ENCODE measurements around the gene ARHGEF12. TPM values are rescaled to one million over a fixed set of nuclear protein-coding genes. Genes with fewer than 3 reads are reported as not detected.
A peak's percentile ranks its signal among the peaks of the same experiment; 100 is the strongest.

Gene ARHGEF12
- total RNA-seq, 2 donors from 2014 or later: 46.5 to 71.1 TPM

GRCh38 chr11:120337355-120338106 lies 1.3 kb downstream of the ARHGEF12 start:
- Histone ChIP-seq H3K36me3 (replicated peaks in 1 of 2; ENCODE audit: insufficient read depth in 1 of 2, low read depth in 2 of 2) (no peaks in the 10 kb centered on the region), H3K27me3 (no peaks in the 10 kb centered on the region), H3K9me3 (no peaks in the 10 kb centered on the region), H3K4me1 (peaks cover 50% of the 10 kb centered on the region), H3K4me3 (peak overlapping the region; percentile 73 to 89), H3K27ac (peak overlapping the region; percentile 89 to 96 (median 95))
- peak in 1 of 3 donors; percentile 27 for TF ChIP-seq POLR2A (IDR thresholded peaks at IDR 0.05)
- TF ChIP-seq, protein P1, sequence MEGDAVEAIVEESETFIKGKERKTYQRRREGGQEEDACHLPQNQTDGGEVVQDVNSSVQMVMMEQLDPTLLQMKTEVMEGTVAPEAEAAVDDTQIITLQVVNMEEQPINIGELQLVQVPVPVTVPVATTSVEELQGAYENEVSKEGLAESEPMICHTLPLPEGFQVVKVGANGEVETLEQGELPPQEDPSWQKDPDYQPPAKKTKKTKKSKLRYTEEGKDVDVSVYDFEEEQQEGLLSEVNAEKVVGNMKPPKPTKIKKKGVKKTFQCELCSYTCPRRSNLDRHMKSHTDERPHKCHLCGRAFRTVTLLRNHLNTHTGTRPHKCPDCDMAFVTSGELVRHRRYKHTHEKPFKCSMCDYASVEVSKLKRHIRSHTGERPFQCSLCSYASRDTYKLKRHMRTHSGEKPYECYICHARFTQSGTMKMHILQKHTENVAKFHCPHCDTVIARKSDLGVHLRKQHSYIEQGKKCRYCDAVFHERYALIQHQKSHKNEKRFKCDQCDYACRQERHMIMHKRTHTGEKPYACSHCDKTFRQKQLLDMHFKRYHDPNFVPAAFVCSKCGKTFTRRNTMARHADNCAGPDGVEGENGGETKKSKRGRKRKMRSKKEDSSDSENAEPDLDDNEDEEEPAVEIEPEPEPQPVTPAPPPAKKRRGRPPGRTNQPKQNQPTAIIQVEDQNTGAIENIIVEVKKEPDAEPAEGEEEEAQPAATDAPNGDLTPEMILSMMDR (IDR thresholded peaks at IDR 0.05): no peak
- 2 to 5% methylated on average over 18 of the region's 18 CpGs for WGBS, 2 donors
- peak in 2 of 4 donors; percentile 42 to 53 for DNase-seq
- intact Hi-C loops (cut with DNase I): no loop called here
- ATAC-seq: no peak

DNA sequence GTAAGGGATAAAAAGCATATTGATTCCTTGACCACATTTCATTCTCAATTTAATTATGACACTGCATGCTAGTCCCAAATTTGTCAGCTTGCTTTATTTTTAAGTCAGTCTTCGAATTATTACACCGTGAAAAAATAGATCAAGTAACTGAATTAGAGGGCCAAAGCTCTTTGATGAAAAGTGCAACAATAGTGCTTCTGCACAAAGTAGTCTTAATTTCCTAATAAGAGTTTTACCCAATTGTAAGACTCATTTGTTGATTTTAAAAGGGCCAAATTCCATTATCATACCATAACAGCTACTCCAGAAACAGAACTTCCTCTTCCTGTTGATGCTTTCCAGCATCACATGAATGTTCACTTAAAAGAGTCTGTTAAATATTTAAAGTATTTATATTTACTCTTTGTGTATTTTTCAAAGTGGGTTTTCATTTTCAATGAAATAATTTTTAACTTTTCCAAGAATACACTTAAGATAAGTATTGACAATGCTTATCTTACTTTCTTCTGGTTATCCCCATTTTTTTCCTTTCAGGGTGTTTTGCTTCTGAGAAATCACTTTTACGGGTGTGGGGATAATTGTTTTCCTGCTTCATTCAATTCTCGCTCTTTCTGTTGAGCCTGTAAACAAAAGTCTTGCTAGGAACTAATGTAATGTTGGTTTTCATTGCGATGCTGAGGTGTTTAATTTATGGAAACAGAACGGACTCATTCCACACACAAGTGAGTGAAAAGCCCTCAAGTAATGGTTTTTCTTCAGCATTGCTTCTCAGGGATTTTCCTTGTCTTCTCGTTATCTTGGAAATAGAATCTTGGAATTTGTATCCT lies 2.1 kb downstream of the ARHGEF12 start:
- no peaks in the 10 kb centered on the region for H3K27me3 ChIP-seq
- ATAC-seq (no peak), DNase-seq (no peak)
- 15 to 22% methylated on average over 7 of the region's 7 CpGs for WGBS, 2 donors
- TF ChIP-seq, protein P1 (IDR thresholded peaks at IDR 0.05): no peak
- TF ChIP-seq POLR2A (IDR thresholded peaks at IDR 0.05): no peak
- H3K9me3 ChIP-seq: no peaks in the 10 kb centered on the region
- intact Hi-C loops (cut with DNase I): no loop called here
- H3K27ac ChIP-seq: peak overlapping the region; percentile 89 to 96 (median 95)
- H3K4me3 ChIP-seq: peak overlapping the region in 1 of 2 donors; percentile 73
- no peaks in the 10 kb centered on the region for H3K36me3 ChIP-seq (replicated peaks in 1 of 2; ENCODE audit: insufficient read depth in 1 of 2, low read depth in 2 of 2)
- peaks cover 51% of the 10 kb centered on the region for H3K4me1 ChIP-seq

DNA sequence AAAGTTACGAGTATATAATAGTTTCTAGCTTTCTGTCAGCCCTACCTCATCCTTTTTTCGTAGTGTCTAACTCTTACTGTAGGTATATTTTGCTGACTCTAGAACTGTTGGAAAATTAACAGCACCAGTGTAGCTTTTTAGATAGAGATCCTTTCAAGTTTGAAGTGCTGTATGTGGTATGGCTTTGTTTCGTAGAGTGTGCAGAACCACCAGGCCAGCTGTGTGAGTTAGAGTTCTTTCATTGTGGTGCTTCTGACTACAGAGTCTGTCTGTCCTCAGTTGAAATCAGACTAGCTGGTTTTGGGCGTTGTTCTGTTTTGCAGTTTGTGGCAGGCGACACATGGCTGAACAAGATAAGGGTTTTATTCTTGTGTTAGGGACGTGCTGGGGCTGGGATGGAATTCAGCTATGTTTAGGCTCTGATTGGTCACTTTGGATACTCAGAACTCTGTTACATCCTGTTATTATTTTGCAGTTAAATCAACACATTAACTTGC lies 3.2 kb downstream of the ARHGEF12 start:
- peak overlapping the region in 1 of 4 donors; percentile 95 for H3K27ac ChIP-seq
- H3K4me1 ChIP-seq: peaks cover 62% of the 10 kb centered on the region
- no peaks in the 10 kb centered on the region for H3K36me3 ChIP-seq (replicated peaks in 1 of 2; ENCODE audit: insufficient read depth in 1 of 2, low read depth in 2 of 2)
- WGBS, 2 donors: 14 to 17% methylated on average over 6 of the region's 6 CpGs
- no peak for TF ChIP-seq POLR2A (IDR thresholded peaks at IDR 0.05)
- TF ChIP-seq, protein P1 (IDR thresholded peaks at IDR 0.05): no peak
- no peaks in the 10 kb centered on the region for H3K27me3 ChIP-seq
- H3K4me3 ChIP-seq: no peak overlapping the region
- ATAC-seq (no peak), DNase-seq (peak in 1 of 4 donors; percentile 16)
- intact Hi-C loops (cut with DNase I): no loop called here
- no peaks in the 10 kb centered on the region for H3K9me3 ChIP-seq

- no peak for ATAC-seq
- Histone ChIP-seq H3K36me3 (replicated peaks in 1 of 2; ENCODE audit: insufficient read depth in 1 of 2, low read depth in 2 of 2) (no peaks in the 10 kb centered on the region), H3K27me3 (no peaks in the 10 kb centered on the region), H3K4me3 (no peak overlapping the region), H3K9me3 (no peaks in the 10 kb centered on the region), H3K4me1 (peaks cover 65% of the 10 kb centered on the region), H3K27ac (peak overlapping the region in 1 of 4 donors; percentile 26)
- no peak for TF ChIP-seq POLR2A (IDR thresholded peaks at IDR 0.05)
- TF ChIP-seq, protein P1 (IDR thresholded peaks at IDR 0.05): no peak
- intact Hi-C loops (cut with DNase I): no loop called here
- WGBS, 2 donors: 6 to 22% methylated on average over 2 of the region's 2 CpGs
- no peak for DNase-seq
These were observed 4.3 kb downstream of the ARHGEF12 start for GRCh38 chr11:120340529-120340928.
